K562 (cell line): ENCODE results near the gene PTPN20. TPM values are rescaled to one million over a fixed set of nuclear protein-coding genes. Genes with fewer than 3 reads are reported as not detected.

Source experiments
- ATAC-seq: fragments of 200-7000 bp; cut with Tn5 transposase; 3 replicates; pipeline ENCODE4 v1.9.1; 2020; ENCODE audit warnings: moderate library complexity
- BruUV-seq: library from RNA; stranded (reverse); fragments of 400-500 nt; replicated peaks from 2 replicates; lab custom pipeline; 2021; lab: Mats Ljungman, UMichigan
- CTCF ChIA-PET: fragments of 300-600 bp; formaldehyde crosslinking; extraction: SDS; loops from one replicate; lab custom pipeline; 2021; ENCODE audit warnings: low intra/inter-chr PET ratio; lab: Yijun Ruan, JAX
- POLR2A ChIA-PET: fragments of 300-600, 350-650 bp; sonication (Branson Sonifier 250); formaldehyde crosslinking; extraction: SDS; loops from one replicate; lab custom pipeline; 2021; ENCODE audit warnings: antibody characterized with exemption, inconsistent platforms; lab: Yijun Ruan, JAX
- DNase-seq, 4 experiments: peaks; one replicate each; pipeline versions ENCODE4 v3.0.0 to v3.0.0-alpha.2; 2011 to 2018; ENCODE audit warnings: low spot score in 3 of 4, mixed read lengths in 3 of 4; ENCODE audit errors: extremely low read depth in 1 of 4
- FAIRE-seq: peaks from 2 replicates; lab custom pipeline; 2011; peaks lifted over from hg19 to GRCh38; lab: Jason Lieb, UNC
- H2AFZ ChIP-seq: 2 replicates; pipeline ENCODE4 v1.6.0; 2011; ENCODE audit warnings: low read depth, low read length, control low read depth, inconsistent platforms
- H3K27ac ChIP-seq: fragments of 200-600 bp; 3 replicates; pipeline ENCODE4 v1.8.0; 2011; ENCODE audit warnings: low read depth, mild to moderate bottlenecking, control low read depth, inconsistent platforms, low read length, moderate library complexity, mixed read lengths; ENCODE audit errors: extremely low read depth
- H3K27me3 ChIP-seq, 2 experiments: fragments of 300-600 bp in 1 of 2; 2 replicates in 1 of 2; 3 replicates in 1 of 2; pipeline versions ENCODE4 v1.6.0 to v1.8.0; 2011; ENCODE audit warnings: inconsistent platforms in 2 of 2, low read length in 2 of 2, mild to moderate bottlenecking in 1 of 2, mixed read lengths in 1 of 2, moderate library complexity in 1 of 2; ENCODE audit not compliant: control insufficient read depth in 2 of 2, insufficient read depth in 2 of 2
- H3K36me3 ChIP-seq: fragments of 300-600 bp; 3 replicates; pipeline ENCODE4 v1.8.0; 2011; ENCODE audit warnings: mild to moderate bottlenecking, low read length, inconsistent platforms; ENCODE audit not compliant: control insufficient read depth, insufficient read depth
- H3K4me1 ChIP-seq, 2 experiments: fragments of 200-600 bp in 1 of 2; replicated peaks in 1 of 2; 2 replicates in 1 of 2; 3 replicates in 1 of 2; pipeline versions ENCODE4 v1.5.1 to v1.8.0; 2011; ENCODE audit warnings: inconsistent platforms in 2 of 2, low read length in 2 of 2, mild to moderate bottlenecking in 1 of 2, mixed read lengths in 1 of 2, moderate library complexity in 1 of 2; ENCODE audit not compliant: control insufficient read depth in 2 of 2, insufficient read depth in 2 of 2
- H3K4me2 ChIP-seq: 2 replicates; pipeline ENCODE4 v1.6.1; 2011; ENCODE audit warnings: low read length, control low read depth, inconsistent platforms, mixed read lengths; ENCODE audit not compliant: insufficient read depth
- H3K4me3 ChIP-seq: fragments of 200-600 bp; sonication (generic), shearing (Covaris generic); 2 replicates; pipeline ENCODE4 v1.5.1; 2016; ENCODE audit warnings: control low read depth, inconsistent platforms
- H3K79me2 ChIP-seq: fragments of 200-600 bp; 3 replicates; pipeline ENCODE4 v1.8.0; 2011; ENCODE audit warnings: low read length, inconsistent platforms; ENCODE audit not compliant: control insufficient read depth, insufficient read depth
- H3K9ac ChIP-seq, 2 experiments: 2 replicates each; pipeline versions ENCODE4 v1.6.0 to v1.6.1; 2011; ENCODE audit warnings: low read depth in 2 of 2, low read length in 2 of 2, control low read depth in 1 of 2, inconsistent platforms in 1 of 2, mild to moderate bottlenecking in 1 of 2, mixed read lengths in 1 of 2; ENCODE audit not compliant: insufficient read depth in 1 of 2
- H3K9me1 ChIP-seq: one replicate; pipeline ENCODE4 v1.6.0; 2011; ENCODE audit warnings: inconsistent platforms, mild to moderate bottlenecking, low read length, moderate library complexity; ENCODE audit not compliant: control insufficient read depth, insufficient read depth
- H3K9me3 ChIP-seq: replicated peaks from 2 replicates; pipeline ENCODE4 v1.5.1; 2011; ENCODE audit warnings: low read depth, low read length, inconsistent platforms; ENCODE audit not compliant: control insufficient read depth, insufficient read depth
- H4K20me1 ChIP-seq: replicated peaks from 2 replicates; pipeline ENCODE4 v1.6.1; 2011; ENCODE audit warnings: low read length, inconsistent platforms, mixed read lengths; ENCODE audit not compliant: control insufficient read depth, insufficient read depth
- ADNP ChIP-seq: fragments of 200-800 bp; sonication (Bioruptor generic); IDR thresholded peaks from 2 replicates; pipeline ENCODE4 v1.6.1; 2016; ENCODE audit warnings: missing genetic modification characterization, missing compliant biosample characterization
- CHD7 ChIP-seq: fragments of 200-600 bp; sonication (generic); IDR thresholded peaks from one replicate; pipeline ENCODE4 v1.6.1; 2012; ENCODE audit warnings: mild to moderate bottlenecking, low read depth, low read length, inconsistent platforms
- CLOCK ChIP-seq: fragments of 250-450 bp; sonication (Bioruptor Pico); IDR thresholded peaks from 2 replicates; pipeline ENCODE4 v1.4.0; 2020; ENCODE audit warnings: mild to moderate bottlenecking, moderate library complexity, borderline replicate concordance
- FOXA3 ChIP-seq, 2 experiments: fragments of 450-650 bp in 1 of 2; sonication (generic) in 1 of 2; formaldehyde crosslinking; IDR thresholded peaks in 1 of 2; conservative IDR thresholded peaks in 1 of 2; 2 replicates each; pipeline versions ENCODE4 v1.4.0 to v1.8.0; 2020 to 2022; ENCODE audit warnings: mild to moderate bottlenecking in 2 of 2, missing genetic modification reagents in 1 of 2
- NR2F6 ChIP-seq: fragments of 450-650 bp; formaldehyde crosslinking; IDR thresholded peaks from 2 replicates; pipeline ENCODE4 v1.4.0; 2020; ENCODE audit warnings: mild to moderate bottlenecking
- RBM25 ChIP-seq: fragments of 200-400 bp; formaldehyde crosslinking; IDR thresholded peaks from 2 replicates; pipeline ENCODE4 v1.6.1; 2018; ENCODE audit warnings: low read length, low read depth, moderate library complexity; ENCODE audit not compliant: severe bottlenecking
- SMARCA4 ChIP-seq: fragments of 450-650 bp; IDR thresholded peaks from 2 replicates; pipeline ENCODE4 v1.6.1; 2016
- ZNF584 ChIP-seq: fragments of 200-800 bp; sonication (Bioruptor generic); IDR thresholded peaks from 2 replicates; pipeline ENCODE4 v1.6.1; 2016; ENCODE audit warnings: low read depth, mild to moderate bottlenecking, missing genetic modification characterization, missing compliant biosample characterization
- ZNF699 ChIP-seq: fragments of 250-450 bp; sonication (Bioruptor Pico); IDR thresholded peaks from 2 replicates; pipeline ENCODE4 v1.8.0; 2021; ENCODE audit warnings: mild to moderate bottlenecking, moderate library complexity; ENCODE audit not compliant: insufficient replicate concordance
- whole genome bisulfite sequencing: fragments of 100-300 bp; shearing (Covaris generic); methylation state at CpG from one replicate; pipeline ENCODE4 v1.1.6; 2016; ENCODE audit warnings: low coverage, mixed read lengths; ENCODE audit not compliant: insufficient coverage; ENCODE audit errors: missing lambda C conversion rate; 5-methylcytosine and 5-hydroxymethylcytosine counted together
- in situ Hi-C: fragments of 300-500 bp; cut with MboI; formaldehyde crosslinking; loops from 4 replicates; pipeline ENCODE4 v1.15.0; 2018; ENCODE audit warnings: inconsistent platforms, mixed read lengths
- intact Hi-C: fragments of 100-400 bp; cut with micrococcal nuclease; formaldehyde crosslinking; loops from 2 replicates; pipeline ENCODE4 v1.14.2; 2022
- polyA plus RNA-seq, 8 experiments: library from polyadenylated mRNA; depleted of rRNA in 4 of 8; stranded (reverse) in 5 of 8; unstranded in 3 of 8; fragments of >200 nt; fragmentation: Nextera tagmentation in 2 of 8; fragmentation: Illumina TruSeq in 1 of 8; extraction: Ambion mirVana in 2 of 8; extraction: Trizol in 1 of 8; gene quantifications; 2 replicates each; pipeline versions ENCODE4 v1.2.1 to v1.2.3, GENCODE V29; 2011 to 2014; ENCODE audit warnings: inconsistent platforms in 1 of 8, missing spikeins in 1 of 8
- total RNA-seq, 7 experiments: library from RNA; depleted of rRNA in 6 of 7; stranded (reverse); fragments of >200 nt in 6 of 7; fragmentation: Illumina TruSeq in 2 of 7; extraction: Trizol in 2 of 7; gene quantifications; 2 replicates each; pipeline versions ENCODE4 v1.2.1 to v1.2.3, GENCODE V29; 2011 to 2021; ENCODE audit warnings: low replicate concordance in 1 of 7

PTPN20 gene
- total and polyA plus RNA-seq, 9 of the 15 experiments (the other 6 are each of a cell fraction or from before 2014, with no cell fraction given) = 0.03 to 0.18 (median 0.10) TPM; not detected in 6

DNA sequence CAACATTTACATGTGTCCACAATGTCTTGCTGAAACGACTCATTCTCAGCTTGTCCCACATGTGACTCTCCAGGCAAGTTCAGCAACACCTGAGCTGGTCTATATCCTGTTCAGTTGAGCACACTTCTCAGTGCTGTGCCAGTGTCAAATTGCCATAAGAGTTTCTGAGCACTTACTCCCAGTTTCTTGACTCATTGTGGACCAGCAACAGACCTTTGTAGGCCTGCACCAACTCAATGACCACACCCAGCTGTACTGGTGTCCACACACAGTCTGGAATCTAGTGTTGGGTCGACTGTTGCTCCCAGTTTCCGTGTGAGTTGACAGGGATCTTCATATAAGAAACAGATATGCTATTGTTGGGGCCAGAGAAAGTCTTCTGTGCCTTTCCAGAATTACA, 88.0 kb downstream of the PTPN20 start:
- no peak for TF ChIP-seq ZNF584 (CRISPR knock-in tag)
- no peak for TF ChIP-seq CLOCK (CRISPR knock-in tag)
- TF ChIP-seq RBM25 = no peak
- TF ChIP-seq CHD7 = no peak
- no peak for TF ChIP-seq FOXA3 (CRISPR knock-in tag; conservative IDR thresholded peaks at IDR 0.05 in 1 of 2, IDR thresholded peaks at IDR 0.05 in 1 of 2)
- TF ChIP-seq ZNF699 (CRISPR knock-in tag) = no peak
- no peak for TF ChIP-seq NR2F6
- TF ChIP-seq ADNP (tag) = no peak
- TF ChIP-seq SMARCA4 = no peak

More for the DNA sequence above, 88.0 kb downstream of the PTPN20 start:
- Histone ChIP-seq H3K4me2 (no peak overlapping the region), H2AFZ (no peak overlapping the region), H3K27ac (no peak overlapping the region), H3K9me3 (no peaks in the 10 kb centered on the region), H3K79me2 (no peaks in the 10 kb centered on the region), H3K4me1 (no peaks in the 10 kb centered on the region), H3K27me3 (no peaks in the 10 kb centered on the region), H3K9me1 (no peaks in the 10 kb centered on the region), H3K36me3 (no peaks in the 10 kb centered on the region), H3K4me3 (no peak overlapping the region), H4K20me1 (no peaks in the 10 kb centered on the region), H3K9ac (no peak overlapping the region)
- in situ Hi-C loops (loop anchor here (5.0 kb wide), 1 partner anchor 1063 kb away; no protein-coding TSS in a partner anchor), intact Hi-C loops (no loop called here)
- CTCF ChIA-PET = no interaction called here
- FAIRE-seq = no peak
- DNase-seq = no peak
- ATAC-seq = no peak
- WGBS = 2% methylated on average over 3 of the region's 3 CpGs
- POLR2A ChIA-PET = no interaction called here
- no TSS peak for BruUV-seq
